ENCODE measurements around the gene NPPB. TPM values are rescaled to one million over a fixed set of nuclear protein-coding genes. Genes with fewer than 3 reads are reported as not detected.
A peak's percentile ranks its signal among the peaks of the same experiment; 100 is the strongest.

Gene NPPB
- total RNA-seq, 1 donor from 2014 or later, result not detected

DNA sequence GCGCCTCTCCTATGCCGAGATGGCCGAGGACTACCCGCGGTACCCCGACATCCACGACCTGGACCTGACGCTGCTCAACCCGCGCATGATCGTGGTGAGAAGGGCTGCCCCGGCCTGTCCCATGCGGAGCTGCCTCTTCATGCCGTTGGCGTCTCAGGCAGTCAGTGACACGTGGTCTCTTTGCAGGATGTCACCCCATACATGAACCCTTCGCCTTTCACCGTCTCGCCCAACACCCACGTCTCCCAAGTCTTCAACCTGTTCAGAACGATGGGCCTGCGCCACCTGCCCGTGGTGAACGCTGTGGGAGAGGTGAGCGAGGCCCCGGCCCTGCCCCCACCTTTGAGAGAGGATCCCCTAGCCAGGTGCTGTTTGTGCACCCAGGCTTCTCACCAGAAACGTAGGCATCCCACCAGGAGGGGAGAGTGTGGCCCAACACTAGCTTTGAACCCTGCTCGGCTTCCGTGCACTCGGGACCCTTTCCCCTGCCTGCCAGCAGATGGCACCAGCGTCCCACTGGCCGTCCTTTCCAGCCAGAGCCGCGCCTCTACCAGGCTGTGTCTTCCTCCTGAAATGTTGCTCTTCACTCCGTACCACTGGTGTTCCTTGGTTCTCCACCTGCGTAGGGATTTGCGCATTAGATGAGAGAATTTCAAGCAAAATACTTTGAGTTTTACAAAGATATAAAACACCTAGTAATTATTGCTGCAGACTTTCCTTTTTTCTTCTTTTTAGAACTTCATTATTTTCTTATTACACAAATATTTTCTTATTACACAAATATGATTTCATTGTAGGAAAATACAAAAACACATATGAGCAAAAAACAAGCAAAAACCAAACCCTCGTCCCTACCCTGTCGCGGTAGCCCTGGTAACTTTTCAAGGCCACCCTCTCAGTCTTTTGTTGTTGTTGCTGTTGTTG lies 20.1 kb downstream of the NPPB start:
- H3K27ac Mint-ChIP-seq, result no peak overlapping the region
- peak; percentile 28 for TF ChIP-seq CTCF (IDR thresholded peaks at IDR 0.05)
- H3K27me3 Mint-ChIP-seq, result no peaks in the 10 kb centered on the region
- ATAC-seq (ENCODE audit: low read depth) (peak; percentile 92), DNase-seq (peak; percentile 66)
- ChIA-PET CTCF (interaction anchor here (0.6 to 3.9 kb wide), 8 partner anchors 14 to 192 kb away, joined by 3 to 19 read pairs (median 6); no protein-coding TSS in a partner anchor), POLR2A (interaction anchor here (0.8 to 8.8 kb wide), 3 partner anchors 32 to 181 kb away, joined by 3 to 89 read pairs (median 3); partner anchors contain the start of genes CLCN6 and MIIP)
- intact Hi-C loops (cut with micrococcal nuclease), result loop anchor here (1.0 to 10.0 kb wide), 4 partner anchors 54 to 129 kb away; no protein-coding TSS in a partner anchor
- H3K36me3 Mint-ChIP-seq (ENCODE audit: low read depth), result peaks cover 92% of the 10 kb centered on the region
- peaks cover 27% of the 10 kb centered on the region for H3K4me1 Mint-ChIP-seq
- no peak overlapping the region for H3K4me3 Mint-ChIP-seq
- no peaks in the 10 kb centered on the region for H3K9me3 Mint-ChIP-seq

GRCh38 chr1:11837767-11838348 lies 20.9 kb downstream of the NPPB start:
- H3K27ac Mint-ChIP-seq, result peak overlapping the region; percentile 41
- DNase-seq (no peak), ATAC-seq (ENCODE audit: low read depth) (no peak)
- POLR2A ChIA-PET, result interaction anchor here (0.8 to 8.8 kb wide), 3 partner anchors 32 to 181 kb away, joined by 3 to 89 read pairs (median 3); partner anchors contain the start of genes CLCN6 and MIIP
- CTCF ChIA-PET, result interaction anchor here (0.6 to 3.9 kb wide), 8 partner anchors 15 to 193 kb away, joined by 3 to 19 read pairs (median 6); no protein-coding TSS in a partner anchor
- peaks cover 20% of the 10 kb centered on the region for H3K4me1 Mint-ChIP-seq
- no peaks in the 10 kb centered on the region for H3K9me3 Mint-ChIP-seq
- H3K27me3 Mint-ChIP-seq, result no peaks in the 10 kb centered on the region
- peaks cover 93% of the 10 kb centered on the region for H3K36me3 Mint-ChIP-seq (ENCODE audit: low read depth)
- intact Hi-C loops (cut with micrococcal nuclease), result loop anchor here (1.0 to 10.0 kb wide), 4 partner anchors 53 to 129 kb away; no protein-coding TSS in a partner anchor
- H3K4me3 Mint-ChIP-seq, result no peak overlapping the region
- no peak for TF ChIP-seq CTCF (IDR thresholded peaks at IDR 0.05)

- TF ChIP-seq CTCF (IDR thresholded peaks at IDR 0.05), result no peak
- Mint-ChIP-seq H3K9me3 (no peaks in the 10 kb centered on the region), H3K4me1 (peaks cover 14% of the 10 kb centered on the region), H3K4me3 (no peak overlapping the region), H3K36me3 (ENCODE audit: low read depth) (peaks cover 95% of the 10 kb centered on the region), H3K27ac (no peak overlapping the region), H3K27me3 (no peaks in the 10 kb centered on the region)
- intact Hi-C loops (cut with micrococcal nuclease), result loop anchor here (10.0 kb wide), 1 partner anchor 52 kb away; no protein-coding TSS in a partner anchor
- POLR2A ChIA-PET, result interaction anchor here (0.8 to 8.8 kb wide), 2 partner anchors 72 to 182 kb away, joined by 3 to 89 read pairs; partner anchors contain the start of gene MIIP
- CTCF ChIA-PET, result interaction anchor here (1.1 to 3.9 kb wide), 3 partner anchors 55 to 130 kb away, joined by 3 to 19 read pairs (median 14); no protein-coding TSS in a partner anchor
- ATAC-seq (ENCODE audit: low read depth) (no peak), DNase-seq (no peak)
These were observed 21.6 kb downstream of the NPPB start for GRCh38 chr1:11836955-11837766.

- ChIA-PET POLR2A (interaction anchor here (8.8 kb wide), 1 partner anchor 73 kb away, joined by 89 read pairs; no protein-coding TSS in a partner anchor), CTCF (interaction anchor here (1.1 kb wide), 1 partner anchor 72 kb away, joined by 3 read pairs; no protein-coding TSS in a partner anchor)
- TF ChIP-seq CTCF (IDR thresholded peaks at IDR 0.05), result no peak
- peaks cover 95% of the 10 kb centered on the region for H3K36me3 Mint-ChIP-seq (ENCODE audit: low read depth)
- no peak overlapping the region for H3K4me3 Mint-ChIP-seq
- H3K27me3 Mint-ChIP-seq, result no peaks in the 10 kb centered on the region
- peaks cover 3% of the 10 kb centered on the region for H3K4me1 Mint-ChIP-seq
- DNase-seq (no peak), ATAC-seq (ENCODE audit: low read depth) (no peak)
- intact Hi-C loops (cut with micrococcal nuclease), result loop anchor here (10.0 kb wide), 1 partner anchor 51 kb away; no protein-coding TSS in a partner anchor
- H3K9me3 Mint-ChIP-seq, result no peaks in the 10 kb centered on the region
- H3K27ac Mint-ChIP-seq, result no peak overlapping the region
These were observed 23.1 kb downstream of the NPPB start for GRCh38 chr1:11835441-11836225.
